NOMO-1 (cell line): ENCODE measurements around the gene FBXO36.
A peak's percentile ranks its signal among the peaks of the same experiment; 100 is the strongest.
"Not testable (repeated sequence)": the region's sequence is repeated elsewhere in the genome, so short reads cannot be mapped to it uniquely, and the experiment has no call there.

ENCODE experiments used
- DNase-seq, 2 experiments: peaks; one replicate each; lab custom pipeline; 2025; ENCODE audit not compliant: unreplicated experiment in 2 of 2; lab: John Stamatoyannopoulos, UW

Gene FBXO36

DNA sequence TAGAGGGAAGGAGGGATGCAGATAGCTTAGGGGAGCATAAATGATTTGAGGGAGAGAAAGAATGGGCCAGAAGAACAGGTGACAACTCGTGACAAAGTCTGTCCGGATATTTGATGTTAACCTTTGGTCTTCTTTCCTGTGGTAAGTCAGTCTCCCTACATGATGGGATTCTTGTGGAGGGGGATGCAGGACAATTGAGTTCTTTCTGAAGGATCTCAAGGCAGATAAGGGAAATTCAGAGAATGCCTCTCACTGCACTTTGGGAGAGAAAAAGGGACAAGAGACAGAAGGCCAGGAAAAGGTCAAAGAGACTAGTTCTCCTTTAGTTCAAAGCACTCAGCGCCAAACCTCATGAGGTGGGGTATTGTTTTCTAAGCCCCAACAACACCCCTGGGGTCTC is 34.2 kb downstream of the FBXO36 start:
- no peak for DNase-seq

GRCh38 chr2:229963596-229963995 is 41.3 kb downstream of the FBXO36 start:
- not testable (repeated sequence) for DNase-seq

GRCh38 chr2:229969921-229970320 is 47.6 kb downstream of the FBXO36 start:
- DNase-seq, result no peak

DNA sequence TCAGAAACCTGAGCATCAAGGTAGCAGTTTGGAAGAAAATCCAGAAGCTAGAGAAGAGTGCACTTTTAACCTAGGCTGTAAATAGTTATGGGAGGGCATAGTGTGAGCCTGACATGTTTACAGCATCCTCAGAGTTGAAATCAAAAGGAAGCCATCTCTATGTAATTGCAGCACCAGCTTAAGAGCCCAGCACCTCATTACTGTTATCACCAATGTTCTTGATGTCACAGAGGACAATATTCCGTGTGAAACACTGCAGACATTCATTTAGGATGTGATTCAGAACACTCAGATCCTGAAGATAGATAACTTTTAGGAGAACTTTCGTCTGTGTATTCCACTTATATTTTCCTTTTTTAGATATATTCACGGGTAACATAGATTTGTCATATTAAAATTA is 48.1 kb downstream of the FBXO36 start:
- DNase-seq, result no peak

- DNase-seq, result no peak
These were observed 49.0 kb downstream of the FBXO36 start for GRCh38 chr2:229971298-229971790.

DNA sequence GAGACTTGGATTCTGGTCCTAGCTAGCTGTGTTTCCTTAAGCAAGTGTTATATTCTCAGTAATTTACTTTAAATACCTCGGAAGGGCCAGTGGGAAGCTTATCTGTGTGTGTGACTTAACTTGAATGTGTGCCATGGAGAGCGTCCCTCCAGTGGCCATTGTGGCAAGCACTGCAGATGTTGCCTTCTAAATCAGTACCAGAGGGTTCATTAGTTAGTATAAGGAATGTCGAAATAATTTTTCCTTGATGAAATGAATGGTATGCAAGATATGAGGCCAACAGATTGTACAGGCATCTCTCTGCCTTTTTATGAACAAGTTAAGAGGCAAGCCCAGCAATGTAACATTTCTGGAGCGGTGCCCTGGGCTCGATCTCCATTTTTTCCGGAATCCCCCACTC is 52.0 kb downstream of the FBXO36 start:
- DNase-seq, result no peak

DNA sequence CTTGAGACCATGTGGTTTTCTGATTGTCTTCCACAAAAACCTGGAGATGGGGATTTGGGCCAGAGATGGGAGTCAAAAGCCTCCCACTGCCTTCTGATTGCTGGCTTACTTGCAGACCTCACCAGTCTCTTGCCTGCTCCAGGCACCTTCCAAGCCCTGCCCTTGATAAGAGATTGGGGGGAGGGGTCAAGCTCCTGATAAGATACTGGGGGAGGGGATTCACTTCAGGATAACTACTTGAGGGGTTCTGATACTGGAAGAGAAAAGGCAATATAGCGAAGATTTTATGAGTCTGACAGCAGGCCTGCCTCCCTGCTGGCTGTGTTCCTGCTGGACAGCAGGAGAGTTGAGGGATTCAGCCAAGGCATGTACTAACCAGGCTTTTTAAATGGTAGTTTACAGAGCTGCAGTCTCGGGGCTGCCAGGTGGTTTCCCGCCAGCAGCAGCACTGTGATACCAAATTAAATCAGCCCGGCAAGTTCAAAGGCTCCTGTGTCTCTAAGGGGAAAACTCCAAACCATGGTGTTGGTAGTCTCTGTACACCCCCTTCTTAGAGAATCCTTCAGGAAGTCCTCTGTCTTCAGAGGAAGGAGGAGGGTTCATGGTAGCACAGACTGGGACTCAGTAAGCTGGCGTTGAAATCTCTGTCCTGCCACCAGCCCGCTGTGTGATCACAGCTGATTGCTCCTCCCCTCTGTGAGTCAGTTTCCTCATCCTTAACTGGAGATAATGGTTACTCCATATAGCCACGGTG is 58.3 kb downstream of the FBXO36 start:
- DNase-seq, result no peak

GRCh38 chr2:229993236-229993635 is 70.9 kb downstream of the FBXO36 start:
- DNase-seq, result no peak

DNA sequence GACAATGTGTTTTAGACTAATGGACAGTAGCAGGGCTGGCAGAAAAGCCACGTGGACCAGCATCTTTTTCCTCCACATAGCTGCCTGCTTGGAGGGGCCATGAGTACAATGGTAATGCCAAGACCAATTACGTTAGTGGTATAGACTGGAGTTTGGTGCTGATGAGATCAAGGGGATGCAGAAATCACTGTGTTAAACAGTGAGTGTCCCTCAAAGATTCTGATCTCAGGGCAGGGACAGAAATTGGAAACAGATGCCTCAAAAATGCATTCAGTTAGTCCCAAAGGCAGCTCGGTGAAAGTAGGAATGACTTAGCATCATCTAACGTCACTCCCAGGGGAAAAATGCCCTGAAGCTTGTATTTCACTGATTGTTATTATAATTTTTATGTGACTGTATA is 74.0 kb downstream of the FBXO36 start:
- DNase-seq, result no peak

- DNase-seq, result no peak
These were observed 75.3 kb downstream of the FBXO36 start for GRCh38 chr2:229997565-229997964.

- DNase-seq, result peak in 1 of 2 experiments; percentile 1
These were observed 78.0 kb downstream of the FBXO36 start for GRCh38 chr2:230000118-230000841.

DNA sequence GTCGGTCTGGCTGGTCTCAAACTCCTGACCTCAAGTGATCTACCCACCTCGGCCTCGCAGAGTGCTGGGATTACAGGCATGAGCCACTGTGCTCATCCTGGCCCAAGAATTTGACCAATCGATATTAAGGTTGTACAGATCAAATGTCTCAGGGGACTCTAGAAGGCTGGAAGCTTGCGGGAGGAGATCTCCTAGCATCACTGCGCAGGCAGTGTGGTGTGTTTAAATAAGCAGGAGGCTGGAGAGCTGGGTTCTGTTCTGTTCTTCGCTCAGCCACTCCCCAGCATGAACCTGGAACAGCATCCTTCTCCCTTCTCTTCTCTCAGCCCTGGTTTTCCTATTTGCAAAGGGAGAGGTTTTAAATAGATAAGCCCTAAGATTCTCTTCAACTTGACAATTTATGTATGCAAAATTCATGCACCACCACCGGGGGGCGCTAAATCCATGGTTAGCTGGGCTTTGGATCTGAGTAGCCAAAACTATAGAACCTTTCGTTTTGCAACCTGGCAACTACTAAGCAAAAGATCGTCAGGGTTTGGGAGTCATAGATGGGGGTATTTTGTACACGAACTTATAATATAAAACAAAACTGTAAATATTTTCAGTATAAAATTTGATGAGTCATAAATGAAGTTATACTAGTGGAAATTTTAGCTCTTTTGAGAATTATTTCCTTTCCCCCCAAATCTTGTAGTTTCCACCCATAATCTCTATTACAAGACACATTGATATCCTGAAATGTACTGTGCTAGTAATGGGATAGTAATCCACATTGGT is 85.8 kb downstream of the FBXO36 start:
- peak; percentile 58 to 64 for DNase-seq

- peak in 1 of 2 experiments; percentile 8 for DNase-seq
These were observed 86.4 kb downstream of the FBXO36 start for GRCh38 chr2:230008708-230009066.

DNA sequence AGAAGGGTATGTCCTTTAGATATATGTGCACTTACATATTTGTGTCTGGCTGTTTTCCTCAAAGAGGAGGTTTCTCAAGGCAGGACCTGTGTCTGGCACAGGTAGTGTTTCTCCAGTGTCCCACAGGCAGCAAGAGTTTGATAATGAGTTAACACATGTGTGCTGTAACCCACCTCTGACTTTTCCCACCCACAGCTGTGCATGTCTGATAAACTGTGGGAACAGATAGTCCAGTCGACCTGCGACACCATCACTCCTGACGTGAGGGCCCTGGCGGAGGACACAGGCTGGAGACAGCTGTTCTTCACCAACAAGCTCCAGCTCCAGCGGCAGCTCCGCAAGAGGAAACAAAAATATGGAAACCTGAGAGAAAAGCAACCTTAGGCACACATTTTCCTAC is 88.2 kb downstream of the FBXO36 start:
- DNase-seq, result no peak

DNA sequence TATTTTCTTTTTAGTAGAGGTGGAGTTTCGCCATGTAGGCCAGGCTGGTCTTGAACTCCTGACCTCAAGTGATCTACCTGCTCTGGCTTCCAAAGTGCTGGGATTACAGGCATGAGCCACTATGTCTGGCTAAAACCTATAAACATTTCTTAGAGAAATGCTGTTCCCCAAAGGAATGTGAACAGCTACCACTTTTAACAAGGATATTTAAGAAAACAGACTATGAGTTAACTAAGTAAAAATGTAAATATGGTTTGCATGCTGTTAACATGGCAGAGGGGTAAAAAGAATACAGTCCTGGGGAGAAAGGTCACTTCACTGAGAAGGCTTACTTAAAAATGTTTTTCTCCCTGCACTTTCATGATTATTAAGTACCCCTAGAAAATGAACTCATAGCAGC is 89.3 kb downstream of the FBXO36 start:
- no peak for DNase-seq

- no peak for DNase-seq
These were observed 90.1 kb downstream of the FBXO36 start for GRCh38 chr2:230012267-230012884.

DNA sequence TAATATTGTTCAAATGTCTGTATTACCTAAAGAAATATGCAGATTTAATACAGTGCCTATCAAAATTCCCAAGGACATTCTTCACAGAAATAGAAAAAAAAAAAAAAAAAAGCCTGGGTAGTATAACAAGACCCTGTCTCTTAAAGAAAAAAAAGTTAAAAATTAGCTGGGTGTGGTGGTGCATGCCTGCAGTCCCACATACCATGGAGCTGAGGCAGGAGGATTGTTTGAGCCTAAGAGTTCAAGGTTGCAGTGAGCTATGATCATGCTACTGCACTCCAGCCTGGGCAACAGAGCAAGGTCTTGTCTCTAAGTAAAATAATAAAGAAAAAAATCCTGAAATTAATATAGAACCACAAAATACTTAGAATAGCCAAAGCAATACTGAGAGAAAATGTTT is 94.5 kb downstream of the FBXO36 start:
- DNase-seq, result no peak

DNA sequence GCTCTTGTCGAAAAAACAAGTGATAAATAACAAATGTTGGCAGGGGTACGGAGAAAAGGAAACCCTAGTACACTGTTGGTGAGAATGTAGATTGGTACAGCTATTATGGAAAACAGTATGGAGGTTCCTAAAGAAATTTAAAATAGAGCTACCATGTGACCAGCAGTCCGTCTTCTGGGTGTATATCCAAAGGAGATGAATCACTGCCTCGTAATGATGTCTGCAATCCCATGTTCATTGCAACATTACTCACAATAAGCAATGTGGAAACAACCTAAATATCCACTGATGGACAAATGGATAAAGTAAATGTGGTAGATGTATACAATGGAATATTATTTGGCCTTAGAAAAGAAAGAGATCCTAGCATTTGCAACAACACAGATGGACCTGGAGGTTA is 95.8 kb downstream of the FBXO36 start:
- no peak for DNase-seq

DNA sequence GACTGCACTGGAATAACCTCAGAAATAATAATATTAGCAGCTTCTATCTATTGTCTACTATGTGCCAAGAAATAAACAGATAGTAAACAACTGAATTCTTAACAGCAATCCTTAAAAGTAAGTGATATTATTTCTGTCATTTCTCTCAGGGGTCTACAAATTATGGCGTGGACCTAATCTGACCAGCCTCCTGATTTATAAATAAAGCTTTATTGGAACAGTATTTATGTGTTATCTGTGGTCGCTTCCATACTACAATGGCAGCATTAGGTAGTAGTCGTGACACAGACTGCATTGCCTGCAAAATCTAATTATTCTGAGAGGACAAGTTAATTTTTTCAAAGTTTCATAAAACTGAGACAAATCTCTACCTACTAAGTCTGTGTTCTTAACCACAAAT is 97.4 kb downstream of the FBXO36 start:
- no peak for DNase-seq

- DNase-seq, result no peak
These were observed 101.0 kb downstream of the FBXO36 start for GRCh38 chr2:230023313-230023712.

DNA sequence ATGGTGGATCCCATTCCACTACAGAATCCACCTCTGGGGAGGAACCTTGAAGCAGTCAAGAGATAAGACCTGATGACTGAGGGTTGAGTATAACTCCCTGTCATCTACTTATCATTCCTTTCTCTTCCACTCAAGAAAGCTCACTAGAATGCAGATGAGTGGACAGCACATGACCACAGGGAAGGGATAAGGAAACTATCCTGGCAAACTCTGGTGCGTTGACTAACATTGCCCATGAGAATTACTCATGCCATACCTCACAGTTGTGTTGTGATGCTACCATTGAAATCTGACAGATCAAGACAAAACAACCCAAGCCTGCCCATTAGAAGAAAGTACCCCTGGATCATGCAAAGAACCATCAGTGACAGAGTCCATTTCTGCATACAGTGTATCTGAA is 119.9 kb downstream of the FBXO36 start:
- no peak for DNase-seq
